ENCODE results near the gene TTC7B. TPM values are rescaled to one million over a fixed set of nuclear protein-coding genes. Genes with fewer than 3 reads are reported as not detected.

TTC7B gene
- total and polyA plus RNA-seq, 10 of the 15 experiments (the other 5 are each of a cell fraction or from before 2014, with no cell fraction given), result under 0.01 to 1.1 (median 0.26) TPM; not detected in 2

DNA sequence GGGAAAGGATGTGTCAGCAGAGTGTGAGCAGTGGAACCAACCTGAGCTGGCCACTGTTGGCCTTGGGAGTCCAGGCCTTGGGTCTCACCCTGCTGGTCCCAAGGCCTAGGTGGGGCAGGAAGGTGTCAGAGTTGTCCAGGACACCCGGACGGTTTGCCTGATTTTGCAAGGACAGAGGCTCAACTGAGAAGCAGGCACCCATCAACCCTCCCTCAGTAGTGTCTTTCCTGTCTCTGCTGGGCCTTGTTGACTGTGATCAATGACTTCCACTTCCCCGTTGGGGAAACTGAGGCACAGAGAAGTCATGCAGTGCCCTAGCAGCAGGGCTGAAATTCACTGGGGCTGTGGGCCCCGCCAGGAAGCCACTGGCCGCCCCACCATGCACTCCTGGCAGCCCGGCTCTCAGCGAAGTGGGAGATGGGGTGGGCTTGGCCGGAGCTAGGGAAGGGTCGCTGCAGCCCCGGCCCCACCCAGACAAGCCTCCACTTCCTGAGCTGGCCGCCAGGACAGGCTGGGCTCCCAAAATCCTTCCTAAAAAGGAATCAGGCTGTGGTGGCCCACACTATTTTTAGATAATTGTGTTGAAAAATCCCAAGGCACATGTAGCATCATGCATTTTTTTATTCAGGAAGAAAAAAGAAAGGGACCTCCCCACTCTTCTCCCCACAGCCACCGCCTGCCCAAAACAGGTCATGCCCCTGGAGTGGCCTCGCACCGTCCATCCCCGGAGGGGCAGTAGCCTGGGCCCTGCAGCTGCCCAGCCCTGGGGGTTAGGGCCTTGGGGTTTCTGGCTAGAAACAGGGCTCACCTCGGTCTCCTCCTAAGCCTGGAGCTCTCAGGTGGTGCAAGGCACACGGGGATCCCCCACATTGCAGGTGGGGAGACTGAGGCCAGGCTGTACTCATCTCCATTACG lies 292.0 kb downstream of the TTC7B start:
- no peaks in the 10 kb centered on the region for H3K36me3 ChIP-seq (ENCODE audit: control insufficient read depth in 2 of 2, insufficient read depth in 2 of 2, low read length in 1 of 2)
- no peak overlapping the region for H2AFZ ChIP-seq (ENCODE audit: control insufficient read depth, low read depth, low read length)
- H3K79me2 ChIP-seq (ENCODE audit: control insufficient read depth, insufficient read depth, low read length), result no peaks in the 10 kb centered on the region
- no TSS peak for BruUV-seq (replicated peaks)
- FAIRE-seq (no peak), ATAC-seq (no peak), DNase-seq (ENCODE audit: low read depth, low spot score) (no peak)
- intact Hi-C loops (cut with micrococcal nuclease; ENCODE audit: unreplicated experiment), result no loop called here
- ChIA-PET SMC1A (ENCODE audit: uncharacterized antibody, unreplicated experiment) (no interaction called here), POLR2A (no interaction called here), CTCF (no interaction called here), RAD21 (ENCODE audit: unreplicated experiment) (no interaction called here)
- H3K9me3 ChIP-seq (replicated peaks; ENCODE audit: control insufficient read depth, insufficient read depth, low read length), result peaks cover 2% of the 10 kb centered on the region; the same call in 1 of the 3 replicates
- no peak overlapping the region for H3K9ac ChIP-seq (ENCODE audit: control insufficient read depth, insufficient read depth, low read length)
- no peaks in the 10 kb centered on the region for H4K20me1 ChIP-seq (ENCODE audit: control insufficient read depth, insufficient read depth)
- no peaks in the 10 kb centered on the region; a peak in 1 of 4 replicates for H3K27me3 ChIP-seq (replicated peaks in 1 of 2; ENCODE audit: control insufficient read depth in 2 of 2, insufficient read depth in 2 of 2, low read length in 1 of 2)
- no peak overlapping the region for H3K4me3 ChIP-seq
- in situ Hi-C loops (cut with MboI), result no loop called here
- no peak overlapping the region for H3K27ac ChIP-seq (ENCODE audit: control insufficient read depth, insufficient read depth)
- no peaks in the 10 kb centered on the region for H3K4me1 ChIP-seq (ENCODE audit: control insufficient read depth, insufficient read depth, low read length)
- no peak overlapping the region for H3K4me2 ChIP-seq (ENCODE audit: control insufficient read depth, insufficient read depth)
- 47% methylated on average over 18 of the region's 18 CpGs for WGBS (ENCODE audit: insufficient coverage, insufficient replicate concordance, low lambda C conversion rate, missing lambda C conversion rate)
- no peak for TF ChIP-seq BMI1 (IDR thresholded peaks at IDR 0.05; ENCODE audit: borderline replicate concordance)
- TF ChIP-seq SP1 (IDR thresholded peaks at IDR 0.05; ENCODE audit: low read depth, low read length), result no peak
- no peak for TF ChIP-seq TBL1XR1 (IDR thresholded peaks at IDR 0.05; ENCODE audit: low read depth, low read length)
- TF ChIP-seq, protein P1, sequence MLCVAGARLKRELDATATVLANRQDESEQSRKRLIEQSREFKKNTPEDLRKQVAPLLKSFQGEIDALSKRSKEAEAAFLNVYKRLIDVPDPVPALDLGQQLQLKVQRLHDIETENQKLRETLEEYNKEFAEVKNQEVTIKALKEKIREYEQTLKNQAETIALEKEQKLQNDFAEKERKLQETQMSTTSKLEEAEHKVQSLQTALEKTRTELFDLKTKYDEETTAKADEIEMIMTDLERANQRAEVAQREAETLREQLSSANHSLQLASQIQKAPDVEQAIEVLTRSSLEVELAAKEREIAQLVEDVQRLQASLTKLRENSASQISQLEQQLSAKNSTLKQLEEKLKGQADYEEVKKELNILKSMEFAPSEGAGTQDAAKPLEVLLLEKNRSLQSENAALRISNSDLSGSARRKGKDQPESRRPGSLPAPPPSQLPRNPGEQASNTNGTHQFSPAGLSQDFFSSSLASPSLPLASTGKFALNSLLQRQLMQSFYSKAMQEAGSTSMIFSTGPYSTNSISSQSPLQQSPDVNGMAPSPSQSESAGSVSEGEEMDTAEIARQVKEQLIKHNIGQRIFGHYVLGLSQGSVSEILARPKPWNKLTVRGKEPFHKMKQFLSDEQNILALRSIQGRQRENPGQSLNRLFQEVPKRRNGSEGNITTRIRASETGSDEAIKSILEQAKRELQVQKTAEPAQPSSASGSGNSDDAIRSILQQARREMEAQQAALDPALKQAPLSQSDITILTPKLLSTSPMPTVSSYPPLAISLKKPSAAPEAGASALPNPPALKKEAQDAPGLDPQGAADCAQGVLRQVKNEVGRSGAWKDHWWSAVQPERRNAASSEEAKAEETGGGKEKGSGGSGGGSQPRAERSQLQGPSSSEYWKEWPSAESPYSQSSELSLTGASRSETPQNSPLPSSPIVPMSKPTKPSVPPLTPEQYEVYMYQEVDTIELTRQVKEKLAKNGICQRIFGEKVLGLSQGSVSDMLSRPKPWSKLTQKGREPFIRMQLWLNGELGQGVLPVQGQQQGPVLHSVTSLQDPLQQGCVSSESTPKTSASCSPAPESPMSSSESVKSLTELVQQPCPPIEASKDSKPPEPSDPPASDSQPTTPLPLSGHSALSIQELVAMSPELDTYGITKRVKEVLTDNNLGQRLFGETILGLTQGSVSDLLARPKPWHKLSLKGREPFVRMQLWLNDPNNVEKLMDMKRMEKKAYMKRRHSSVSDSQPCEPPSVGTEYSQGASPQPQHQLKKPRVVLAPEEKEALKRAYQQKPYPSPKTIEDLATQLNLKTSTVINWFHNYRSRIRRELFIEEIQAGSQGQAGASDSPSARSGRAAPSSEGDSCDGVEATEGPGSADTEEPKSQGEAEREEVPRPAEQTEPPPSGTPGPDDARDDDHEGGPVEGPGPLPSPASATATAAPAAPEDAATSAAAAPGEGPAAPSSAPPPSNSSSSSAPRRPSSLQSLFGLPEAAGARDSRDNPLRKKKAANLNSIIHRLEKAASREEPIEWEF (IDR thresholded peaks at IDR 0.05; ENCODE audit: insufficient replicate concordance, low read depth, low read length), result no peak
- no peak for TF ChIP-seq TCF3 (IDR thresholded peaks at IDR 0.05; ENCODE audit: borderline replicate concordance, insufficient read depth, low read depth, low read length)
- TF ChIP-seq, protein P2, sequence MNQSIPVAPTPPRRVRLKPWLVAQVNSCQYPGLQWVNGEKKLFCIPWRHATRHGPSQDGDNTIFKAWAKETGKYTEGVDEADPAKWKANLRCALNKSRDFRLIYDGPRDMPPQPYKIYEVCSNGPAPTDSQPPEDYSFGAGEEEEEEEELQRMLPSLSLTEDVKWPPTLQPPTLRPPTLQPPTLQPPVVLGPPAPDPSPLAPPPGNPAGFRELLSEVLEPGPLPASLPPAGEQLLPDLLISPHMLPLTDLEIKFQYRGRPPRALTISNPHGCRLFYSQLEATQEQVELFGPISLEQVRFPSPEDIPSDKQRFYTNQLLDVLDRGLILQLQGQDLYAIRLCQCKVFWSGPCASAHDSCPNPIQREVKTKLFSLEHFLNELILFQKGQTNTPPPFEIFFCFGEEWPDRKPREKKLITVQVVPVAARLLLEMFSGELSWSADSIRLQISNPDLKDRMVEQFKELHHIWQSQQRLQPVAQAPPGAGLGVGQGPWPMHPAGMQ (IDR thresholded peaks at IDR 0.05; ENCODE audit: borderline replicate concordance), result no peak
- no peak for TF ChIP-seq SRF (IDR thresholded peaks at IDR 0.05; ENCODE audit: low read depth in 2 of 2, low read length in 2 of 2)
- no peak for TF ChIP-seq ETV6 (conservative IDR thresholded peaks at IDR 0.05 in 1 of 2, IDR thresholded peaks at IDR 0.05 in 1 of 2; ENCODE audit: borderline replicate concordance in 1 of 2, low read depth in 1 of 2)
- no peak for TF ChIP-seq STAT3 (IDR thresholded peaks at IDR 0.05; ENCODE audit: low read depth, low read length)
- TF ChIP-seq, protein P3, sequence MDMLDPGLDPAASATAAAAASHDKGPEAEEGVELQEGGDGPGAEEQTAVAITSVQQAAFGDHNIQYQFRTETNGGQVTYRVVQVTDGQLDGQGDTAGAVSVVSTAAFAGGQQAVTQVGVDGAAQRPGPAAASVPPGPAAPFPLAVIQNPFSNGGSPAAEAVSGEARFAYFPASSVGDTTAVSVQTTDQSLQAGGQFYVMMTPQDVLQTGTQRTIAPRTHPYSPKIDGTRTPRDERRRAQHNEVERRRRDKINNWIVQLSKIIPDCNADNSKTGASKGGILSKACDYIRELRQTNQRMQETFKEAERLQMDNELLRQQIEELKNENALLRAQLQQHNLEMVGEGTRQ (IDR thresholded peaks at IDR 0.05; ENCODE audit: borderline replicate concordance, low read depth, low read length), result no peak
- no peak for TF ChIP-seq MTA3 (IDR thresholded peaks at IDR 0.05; ENCODE audit: borderline replicate concordance, low read length)
- no peak for TF ChIP-seq NRF1 (conservative IDR thresholded peaks at IDR 0.05; ENCODE audit: low read depth, low read length)
- TF ChIP-seq POLR2AphosphoS2 (IDR thresholded peaks at IDR 0.05; ENCODE audit: low read depth, low read length), result no peak
